ENCODE data around the gene PTPRN2. TPM values are rescaled to one million over a fixed set of nuclear protein-coding genes. Genes with fewer than 3 reads are reported as not detected.

Gene PTPRN2
- total RNA-seq, 1 donor from 2014 or later = 1.8 TPM

DNA sequence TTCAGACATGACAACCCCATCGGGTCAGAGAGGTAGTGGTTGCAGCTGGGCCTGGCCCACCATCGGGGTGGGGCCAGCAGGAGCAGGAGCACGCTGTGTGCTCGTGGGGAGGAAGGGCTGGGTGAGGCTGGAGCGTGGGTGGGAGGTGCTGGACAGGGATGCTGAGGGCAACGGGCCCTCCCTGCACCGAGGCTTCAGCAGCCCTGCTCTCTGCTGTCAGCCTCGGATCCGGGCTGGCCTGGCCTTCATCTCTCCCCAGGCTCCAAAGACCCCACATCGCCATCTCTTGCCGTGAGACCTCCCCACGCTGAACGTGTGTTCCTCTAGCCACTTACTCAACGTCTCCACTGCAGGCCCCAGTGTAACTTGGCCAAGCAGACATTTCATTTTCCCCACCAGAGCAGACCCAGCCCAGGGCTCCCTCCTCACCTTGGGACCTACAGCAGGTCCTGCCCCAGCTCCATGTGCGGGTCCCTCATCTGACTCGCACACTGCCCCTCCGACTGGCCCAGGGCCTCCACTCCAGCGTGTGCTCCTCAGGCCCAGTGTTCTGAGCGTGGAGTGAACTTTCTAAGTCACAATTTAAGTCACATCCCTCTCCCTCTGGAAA lies 788.4 kb downstream of the PTPRN2 start:
- Mint-ChIP-seq H3K4me3 (no peak overlapping the region), H3K27ac (no peak overlapping the region), H3K4me1 (no peaks in the 10 kb centered on the region), H3K9me3 (no peaks in the 10 kb centered on the region), H3K27me3 (no peaks in the 10 kb centered on the region), H3K36me3 (ENCODE audit: low read depth) (no peaks in the 10 kb centered on the region)
- CTCF ChIA-PET = no interaction called here
- no peak for DNase-seq
- intact Hi-C loops (cut with micrococcal nuclease) = no loop called here
- no peak for ATAC-seq (ENCODE audit: low read depth)
- POLR2A ChIA-PET = no interaction called here
- TF ChIP-seq CTCF (IDR thresholded peaks at IDR 0.05) = no peak

- no peak for TF ChIP-seq CTCF (IDR thresholded peaks at IDR 0.05)
- H3K27ac Mint-ChIP-seq = no peak overlapping the region
- POLR2A ChIA-PET = no interaction called here
- no peaks in the 10 kb centered on the region for H3K4me1 Mint-ChIP-seq
- no peak for ATAC-seq (ENCODE audit: low read depth)
- intact Hi-C loops (cut with micrococcal nuclease) = no loop called here
- DNase-seq = no peak
- no peaks in the 10 kb centered on the region for H3K9me3 Mint-ChIP-seq
- CTCF ChIA-PET = no interaction called here
- H3K27me3 Mint-ChIP-seq = no peaks in the 10 kb centered on the region
- no peak overlapping the region for H3K4me3 Mint-ChIP-seq
- no peaks in the 10 kb centered on the region for H3K36me3 Mint-ChIP-seq (ENCODE audit: low read depth)
These were observed 790.3 kb downstream of the PTPRN2 start for GRCh38 chr7:157797361-157797760.

GRCh38 chr7:157796846-157797245 lies 790.8 kb downstream of the PTPRN2 start:
- ATAC-seq (ENCODE audit: low read depth) (no peak), DNase-seq (no peak)
- intact Hi-C loops (cut with micrococcal nuclease) = no loop called here
- no peak overlapping the region for H3K4me3 Mint-ChIP-seq
- no peaks in the 10 kb centered on the region for H3K4me1 Mint-ChIP-seq
- H3K36me3 Mint-ChIP-seq (ENCODE audit: low read depth) = no peaks in the 10 kb centered on the region
- POLR2A ChIA-PET = no interaction called here
- CTCF ChIA-PET = no interaction called here
- no peaks in the 10 kb centered on the region for H3K27me3 Mint-ChIP-seq
- H3K9me3 Mint-ChIP-seq = no peaks in the 10 kb centered on the region
- TF ChIP-seq CTCF (IDR thresholded peaks at IDR 0.05) = no peak
- no peak overlapping the region for H3K27ac Mint-ChIP-seq

DNA sequence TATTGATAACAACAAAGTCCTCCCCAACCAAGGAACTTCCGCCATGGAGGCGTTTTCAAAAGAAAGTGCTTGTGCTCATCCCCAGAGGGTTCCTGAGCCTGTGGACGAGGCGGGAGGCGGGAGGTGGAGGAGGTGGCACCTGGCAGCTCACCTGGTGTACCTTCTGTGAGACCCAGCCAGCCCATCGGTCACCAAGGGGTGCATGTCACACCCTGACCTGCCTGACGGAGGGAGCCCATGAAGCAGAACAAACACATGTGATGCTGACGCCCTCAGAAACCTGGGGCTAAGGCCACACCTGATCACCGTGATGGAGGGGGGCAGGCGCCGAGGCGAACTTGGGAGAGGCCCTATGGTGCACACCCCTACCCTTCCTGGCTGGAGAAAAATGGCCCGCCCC lies 792.0 kb downstream of the PTPRN2 start:
- H3K4me3 Mint-ChIP-seq = no peak overlapping the region
- intact Hi-C loops (cut with micrococcal nuclease) = no loop called here
- no peaks in the 10 kb centered on the region for H3K4me1 Mint-ChIP-seq
- ATAC-seq (ENCODE audit: low read depth) (no peak), DNase-seq (no peak)
- no peaks in the 10 kb centered on the region for H3K27me3 Mint-ChIP-seq
- H3K9me3 Mint-ChIP-seq = no peaks in the 10 kb centered on the region
- ChIA-PET POLR2A (no interaction called here), CTCF (no interaction called here)
- H3K27ac Mint-ChIP-seq = no peak overlapping the region
- TF ChIP-seq CTCF (IDR thresholded peaks at IDR 0.05) = no peak
- no peaks in the 10 kb centered on the region for H3K36me3 Mint-ChIP-seq (ENCODE audit: low read depth)

- Mint-ChIP-seq H3K27ac (no peak overlapping the region), H3K4me1 (no peaks in the 10 kb centered on the region), H3K27me3 (no peaks in the 10 kb centered on the region), H3K4me3 (no peak overlapping the region), H3K36me3 (ENCODE audit: low read depth) (no peaks in the 10 kb centered on the region), H3K9me3 (no peaks in the 10 kb centered on the region)
- no peak for TF ChIP-seq CTCF (IDR thresholded peaks at IDR 0.05)
- ATAC-seq (ENCODE audit: low read depth) = no peak
- ChIA-PET POLR2A (no interaction called here), CTCF (no interaction called here)
- DNase-seq = no peak
- intact Hi-C loops (cut with micrococcal nuclease) = no loop called here
These were observed 792.4 kb downstream of the PTPRN2 start for GRCh38 chr7:157795199-157795598.
